Stimulated activated CD8-positive, alpha-beta memory T cell treated with anti-CD3 and anti-CD28 coated beads, Interleukin-7, amount 100 ng/mL, for 24 hours (primary cell): ENCODE results near the gene MAP3K5.
"Not testable (repeated sequence)": the region's sequence is repeated elsewhere in the genome, so short reads cannot be mapped to it uniquely, and the experiment has no call there.

ENCODE experiments used
- DNase-seq: peaks from one replicate; pipeline ENCODE4 v3.0.0-alpha.2; 2020; ENCODE audit warnings: low read depth

The MAP3K5 gene

DNA sequence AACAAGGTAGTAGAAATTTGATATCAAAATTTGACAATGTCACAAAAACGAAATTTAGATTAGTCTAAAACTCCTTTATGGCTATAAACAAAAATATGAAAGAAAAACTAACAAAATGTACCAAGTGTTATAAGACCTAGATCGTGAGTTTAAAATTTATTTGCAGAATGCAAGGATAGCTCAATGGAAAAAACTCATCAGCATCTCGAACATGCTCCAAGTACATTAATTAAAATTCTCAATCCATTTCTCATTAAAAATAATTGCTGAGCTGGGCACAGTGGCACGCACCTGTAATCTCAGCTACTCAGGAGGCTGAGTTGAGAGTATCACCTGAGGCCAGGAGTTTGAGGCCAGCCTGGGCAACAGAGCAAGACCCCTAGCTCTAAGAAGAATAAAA is 70.8 kb downstream of the MAP3K5 start:
- DNase-seq: no peak

DNA sequence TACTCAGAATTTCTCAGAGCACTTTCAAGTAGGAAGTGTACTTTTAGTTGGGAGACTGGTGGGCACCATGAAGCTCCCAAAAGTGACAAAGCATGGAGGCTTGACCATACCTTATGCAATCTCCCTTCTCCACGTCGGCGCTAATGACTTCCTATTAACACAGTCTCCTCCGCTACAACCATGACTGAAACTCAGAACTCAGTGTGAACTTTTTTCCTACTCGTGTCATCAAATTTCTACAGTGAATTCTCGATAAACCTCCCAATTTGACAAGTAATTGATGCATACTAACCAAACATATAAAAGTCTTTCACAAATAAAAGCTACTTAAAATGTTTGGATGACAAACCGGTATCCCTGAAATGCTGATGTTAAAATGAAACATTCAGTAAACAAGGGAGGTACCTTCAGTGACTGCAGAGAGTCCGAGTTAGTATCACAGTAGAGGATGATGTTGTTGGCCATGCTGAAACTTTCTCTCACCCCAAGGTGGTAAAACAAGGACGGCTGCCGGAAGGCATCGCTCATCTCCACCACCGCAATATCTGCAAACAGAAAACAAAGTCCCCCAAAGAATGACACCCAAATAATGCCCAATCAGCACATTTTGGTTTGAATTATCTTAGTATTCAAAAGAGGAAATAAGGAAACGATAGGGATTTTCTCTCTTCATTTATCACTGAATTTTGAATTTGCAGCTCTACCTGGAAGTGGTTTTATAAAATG is 72.1 kb downstream of the MAP3K5 start:
- no peak for DNase-seq

DNA sequence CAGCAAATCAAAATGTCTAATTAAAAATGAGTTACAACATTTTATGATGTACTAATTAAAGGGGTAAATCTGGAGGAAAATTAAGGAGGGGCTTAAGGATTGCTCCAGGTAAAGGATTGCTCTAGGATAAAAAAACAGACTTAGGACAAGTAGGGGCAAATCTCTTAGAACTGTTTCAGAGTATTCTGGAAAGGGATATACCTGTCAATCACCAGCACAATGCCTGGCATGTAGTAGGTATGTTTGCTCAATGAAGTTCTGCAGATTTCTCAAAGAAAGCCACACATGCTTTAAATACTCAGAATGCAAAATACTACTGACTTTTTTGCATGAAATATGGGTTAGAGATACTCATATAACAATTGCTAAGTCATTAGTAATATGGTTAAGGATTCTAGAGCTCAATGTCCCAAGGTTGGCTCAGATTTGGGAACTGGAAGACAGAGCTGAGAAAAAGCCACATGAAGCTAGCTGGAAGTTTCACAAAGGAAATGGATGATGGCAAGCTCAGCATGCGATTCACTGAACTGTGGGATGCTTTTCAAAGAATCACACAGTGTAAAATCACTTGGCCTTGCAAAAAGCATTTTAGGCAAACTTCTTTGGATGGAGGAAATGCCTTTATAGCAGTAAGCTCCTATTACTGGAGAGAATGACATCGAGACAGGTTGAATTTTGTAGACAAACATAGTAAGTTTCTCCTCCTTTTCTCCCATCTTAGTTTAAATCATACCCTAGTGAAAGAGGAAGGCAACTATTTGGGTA is 72.8 kb downstream of the MAP3K5 start:
- no peak for DNase-seq

DNA sequence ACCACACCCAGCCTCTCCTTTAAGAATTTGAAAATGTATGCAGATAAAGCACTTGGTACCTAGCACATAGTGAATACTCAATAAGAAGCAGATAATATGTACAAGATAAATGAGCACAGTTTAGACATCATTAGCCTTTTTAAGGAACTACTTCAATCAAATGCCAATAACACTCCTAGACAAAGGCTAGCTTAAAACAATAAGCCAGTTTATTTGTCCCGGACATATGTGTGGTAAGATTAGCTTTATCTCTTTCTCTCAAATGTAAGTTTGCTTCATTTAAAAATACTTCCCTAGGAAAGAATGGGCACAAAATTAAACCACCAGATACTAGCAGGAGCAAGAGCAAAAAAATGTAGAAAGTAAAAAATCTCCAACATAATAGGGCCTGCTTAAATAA is 73.8 kb downstream of the MAP3K5 start:
- DNase-seq: no peak

DNA sequence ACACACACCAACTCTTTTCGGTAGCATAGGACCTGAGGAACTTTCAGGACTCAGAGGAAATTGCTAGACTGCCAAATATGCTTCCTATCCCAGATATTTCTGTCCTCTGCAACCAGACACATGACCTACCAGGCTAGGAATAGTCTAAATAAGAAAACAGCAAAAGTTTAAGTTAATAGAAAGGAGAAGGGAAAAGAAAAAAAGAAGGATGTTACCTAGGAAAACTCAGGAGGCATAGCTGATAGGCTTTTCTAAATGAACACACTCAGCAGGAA is 74.6 kb downstream of the MAP3K5 start:
- no peak for DNase-seq

DNA sequence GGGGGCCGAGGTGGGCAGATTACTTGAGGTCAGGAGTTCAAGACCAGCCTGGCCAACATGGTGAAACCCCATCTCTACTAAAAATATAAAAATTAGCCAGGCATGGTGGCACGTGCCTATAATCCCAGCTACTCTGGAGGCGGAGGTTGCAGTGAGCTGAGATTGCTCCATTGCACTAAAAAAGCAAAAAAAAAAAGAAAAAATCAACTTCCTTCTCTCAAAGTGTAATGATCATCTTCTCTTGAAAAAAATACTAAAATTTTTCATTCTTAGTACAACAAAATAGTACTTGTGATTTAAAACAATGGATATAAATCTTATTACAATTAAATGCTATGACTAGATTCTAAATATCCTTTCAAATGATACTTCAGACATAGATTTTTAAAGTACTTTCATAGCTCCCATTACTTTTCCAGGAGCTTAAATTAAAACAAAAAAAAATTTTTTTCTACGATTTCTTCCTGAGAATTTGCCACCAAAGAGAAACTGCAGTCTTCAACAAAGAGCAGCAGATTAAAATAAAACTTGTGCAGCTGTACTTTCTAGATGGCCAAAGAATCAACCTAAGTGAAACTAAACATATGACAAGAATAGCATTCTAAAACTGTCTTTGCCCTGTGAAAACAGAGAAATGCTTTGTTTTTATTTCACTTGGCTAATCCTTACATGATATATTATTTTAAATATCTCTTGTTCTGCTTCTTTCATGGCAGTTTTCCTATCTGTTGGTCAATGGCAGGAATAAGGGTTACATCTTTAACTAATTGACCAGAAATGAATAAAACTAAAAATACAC is 75.2 kb downstream of the MAP3K5 start:
- DNase-seq: no peak

DNA sequence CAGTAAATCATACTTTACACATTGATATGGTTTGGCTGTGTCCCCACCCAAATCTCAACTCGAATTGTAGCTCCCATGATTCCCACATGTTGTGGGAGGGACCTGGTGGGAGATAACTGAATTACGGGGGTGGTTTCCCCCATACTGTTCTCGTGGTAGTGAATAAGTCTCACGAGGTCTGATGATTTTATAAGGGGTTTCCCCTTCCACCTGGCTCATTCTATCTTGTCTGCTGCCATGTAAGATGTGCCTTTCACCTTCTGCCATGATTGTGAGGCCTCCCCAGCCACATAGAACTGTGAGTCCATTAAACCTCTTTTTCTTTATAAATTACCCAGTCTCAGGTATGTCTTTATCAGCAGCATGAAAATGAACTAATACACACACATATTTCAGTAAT is 79.6 kb downstream of the MAP3K5 start:
- not testable (repeated sequence) for DNase-seq

DNA sequence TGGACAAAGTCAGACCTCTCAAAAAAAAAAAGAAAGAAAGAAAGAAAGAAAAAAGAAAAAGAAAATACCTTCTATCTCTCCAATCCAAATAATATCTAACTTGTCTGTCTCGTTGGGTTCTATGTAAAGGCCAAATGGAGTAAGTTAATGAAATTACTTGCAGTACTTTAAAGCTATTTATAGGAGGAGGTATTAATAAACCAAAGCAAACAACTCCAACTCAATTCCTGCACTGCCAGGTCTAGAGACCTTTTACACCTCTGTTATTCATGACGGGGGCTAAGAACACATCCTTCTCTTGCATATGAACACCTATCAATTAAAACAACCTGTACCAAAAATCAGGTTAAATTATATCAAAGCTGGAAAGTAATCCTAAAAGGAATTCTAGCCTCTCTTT is 80.6 kb downstream of the MAP3K5 start:
- no peak for DNase-seq

DNA sequence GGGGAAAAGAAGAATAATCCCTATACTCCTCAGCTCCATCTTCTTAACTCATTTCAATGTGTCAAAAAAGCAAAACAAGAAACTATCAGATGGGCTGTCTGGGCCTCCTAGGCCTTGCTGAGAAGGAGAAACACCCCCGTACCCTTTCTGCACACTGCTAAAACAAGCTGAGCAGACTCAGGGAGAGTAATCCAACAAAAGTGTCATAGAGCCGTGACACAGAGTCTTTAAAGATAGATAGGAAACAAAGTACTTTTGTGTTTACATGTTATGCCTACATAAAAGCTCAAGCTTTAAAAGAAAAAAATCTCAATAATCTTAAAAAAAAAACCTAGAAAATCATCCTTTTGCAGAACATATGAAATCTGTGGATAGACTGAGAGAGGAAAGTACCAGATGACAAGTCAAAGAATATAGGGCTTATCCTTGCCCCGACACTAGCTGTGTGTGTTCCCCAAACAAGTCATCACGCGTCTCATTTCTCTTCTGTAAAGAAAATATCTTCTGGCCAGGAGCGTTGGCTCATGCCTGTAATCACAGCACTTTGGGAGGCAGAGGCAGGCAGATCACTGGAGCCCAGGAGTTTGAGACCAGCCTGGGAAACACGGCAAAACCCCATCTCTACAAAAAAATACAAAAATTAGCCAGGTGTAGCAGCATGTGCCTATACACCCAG is 81.3 kb downstream of the MAP3K5 start:
- DNase-seq: no peak

DNA sequence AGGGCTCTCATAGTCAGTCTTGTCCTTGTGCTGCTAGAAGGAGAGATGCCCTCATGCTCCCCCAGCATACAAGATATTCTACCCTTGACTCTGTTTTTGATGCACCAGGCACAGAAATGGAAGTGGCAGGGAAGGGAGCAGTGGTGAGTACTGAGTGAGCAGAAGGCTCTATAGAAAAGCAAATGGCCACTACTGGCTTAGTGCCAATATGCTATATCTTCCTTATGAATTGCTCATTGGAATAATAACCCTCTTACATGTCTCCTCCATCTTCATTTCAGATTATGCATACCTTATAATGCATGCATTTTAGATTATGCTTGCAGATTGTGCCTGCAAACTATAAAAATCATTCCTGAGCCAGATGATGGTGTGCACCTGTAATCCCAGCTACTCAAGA is 82.8 kb downstream of the MAP3K5 start:
- DNase-seq: no peak

DNA sequence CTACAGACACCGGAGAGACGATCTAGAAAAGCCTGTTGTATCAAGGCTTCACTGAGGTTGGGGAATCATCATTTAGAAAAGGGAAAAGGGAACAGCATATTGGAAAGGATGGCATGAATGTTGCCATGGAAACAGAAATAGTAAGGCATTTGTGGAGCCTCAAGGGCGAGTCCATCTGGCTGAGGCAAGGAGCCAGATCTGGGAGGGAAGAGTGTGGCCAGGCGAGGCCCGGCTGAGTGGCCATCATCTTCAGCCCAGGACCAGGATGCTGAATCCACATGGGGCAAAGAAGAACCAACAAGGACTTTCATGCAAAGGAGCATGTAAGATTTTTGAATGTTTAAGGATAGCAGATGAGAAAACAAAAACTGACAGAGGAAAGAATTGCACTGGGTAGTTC is 85.8 kb downstream of the MAP3K5 start:
- DNase-seq: no peak

DNA sequence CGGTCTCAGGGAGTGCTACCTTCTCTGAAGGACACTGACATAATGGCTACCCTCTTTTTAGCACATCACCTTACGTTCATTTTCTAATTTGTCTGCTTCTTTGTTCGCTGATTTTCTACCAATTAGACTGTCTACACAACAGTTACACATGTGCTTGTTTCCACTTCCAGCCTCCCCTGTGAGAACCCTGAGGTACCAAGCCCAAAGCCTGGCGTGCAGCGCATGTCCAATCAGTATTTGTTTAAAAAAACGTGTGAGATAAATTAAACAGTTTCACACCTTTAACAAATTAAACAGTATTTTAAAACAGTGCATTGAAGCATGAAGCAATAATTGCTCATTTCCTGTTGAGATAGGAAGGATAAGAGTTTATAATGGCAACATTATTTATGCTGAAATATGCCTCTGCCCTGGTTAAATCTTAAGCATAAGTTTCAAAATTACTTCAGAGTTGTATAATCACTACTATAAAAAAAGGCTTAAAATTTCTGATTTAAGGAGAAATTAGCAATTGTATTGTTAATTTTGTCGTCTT is 88.9 kb downstream of the MAP3K5 start:
- no peak for DNase-seq

DNA sequence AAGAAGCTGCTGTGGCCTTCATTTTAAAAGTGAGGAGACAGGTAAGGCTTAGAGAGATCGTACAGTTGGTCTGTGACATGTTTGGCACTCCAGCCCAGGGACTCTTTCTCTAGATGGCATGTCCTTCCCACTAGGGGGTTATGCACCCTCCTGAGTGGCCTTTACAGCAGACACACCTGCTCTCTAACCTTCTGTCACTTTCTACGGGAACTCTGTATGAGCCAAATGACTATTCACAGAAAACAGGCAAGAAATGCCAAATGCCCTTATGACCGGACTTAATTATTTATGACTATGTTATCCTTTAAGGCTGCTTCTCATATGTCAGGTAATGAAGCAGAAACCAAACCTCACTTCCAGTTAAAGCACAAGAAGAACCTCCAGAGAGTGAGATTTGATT is 91.2 kb downstream of the MAP3K5 start:
- no peak for DNase-seq

DNA sequence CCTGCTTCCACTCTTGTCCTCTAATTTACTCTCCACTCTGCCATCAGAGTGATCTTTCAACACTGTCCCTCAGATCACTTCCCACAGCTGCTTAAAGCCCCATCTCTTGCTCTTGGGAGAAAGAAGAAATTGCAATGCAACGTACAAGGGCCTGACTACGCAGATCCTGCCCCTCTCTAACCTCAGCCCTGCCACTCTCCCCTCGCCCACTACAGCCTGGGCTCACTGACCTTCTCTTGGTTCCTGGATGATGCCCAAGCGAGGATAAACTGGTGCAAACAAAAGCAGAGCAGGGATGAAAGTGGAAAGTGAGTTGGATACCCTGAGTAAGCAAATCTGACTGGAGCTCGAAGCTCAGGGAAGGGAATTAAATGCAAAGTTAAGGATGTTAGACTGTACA is 92.9 kb downstream of the MAP3K5 start:
- no peak for DNase-seq

DNA sequence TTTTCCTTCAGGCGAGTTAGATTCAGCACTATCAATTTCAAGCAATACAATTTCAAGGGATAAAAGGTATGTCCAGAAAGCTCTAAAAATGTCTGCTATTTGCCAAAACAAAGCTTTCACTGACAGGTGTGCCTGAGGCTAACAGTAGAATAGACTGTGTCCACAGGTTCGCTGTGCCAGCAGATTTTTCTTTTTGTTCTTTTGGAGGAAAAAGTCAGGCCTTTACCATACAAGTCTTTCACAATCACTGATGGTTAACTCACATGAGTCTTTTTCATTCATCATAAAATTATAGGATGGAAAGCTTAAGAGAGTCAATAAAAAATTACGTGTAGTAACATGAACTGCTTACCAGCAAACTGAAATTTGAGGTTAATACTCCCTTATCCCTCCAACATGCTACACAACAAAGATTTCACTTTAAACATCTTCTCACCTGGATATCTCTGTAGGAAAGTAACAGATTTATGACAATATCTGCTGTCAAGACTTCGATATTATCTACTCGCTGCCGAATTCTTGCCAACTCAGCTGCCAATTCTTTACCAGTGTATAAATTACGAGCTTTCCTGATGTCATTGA is 95.4 kb downstream of the MAP3K5 start:
- DNase-seq: no peak

DNA sequence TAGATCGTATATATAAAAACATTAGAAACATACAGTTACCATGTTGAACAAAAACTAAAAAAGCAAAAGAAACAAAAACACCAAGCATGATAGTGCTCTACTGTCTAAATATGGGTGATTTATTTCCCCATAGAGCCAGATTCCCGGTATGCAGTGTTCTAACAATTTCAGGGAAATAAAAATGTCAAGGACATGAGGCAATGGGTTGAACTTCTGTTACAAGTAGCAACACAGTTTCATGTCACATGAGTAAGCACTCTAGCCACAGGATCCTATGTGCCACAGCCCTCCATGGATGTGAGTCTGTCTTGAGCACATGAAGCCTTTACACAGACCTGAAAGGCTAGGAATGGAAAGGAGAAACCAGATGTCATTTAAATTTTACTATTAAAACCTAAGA is 96.0 kb downstream of the MAP3K5 start:
- no peak for DNase-seq

DNA sequence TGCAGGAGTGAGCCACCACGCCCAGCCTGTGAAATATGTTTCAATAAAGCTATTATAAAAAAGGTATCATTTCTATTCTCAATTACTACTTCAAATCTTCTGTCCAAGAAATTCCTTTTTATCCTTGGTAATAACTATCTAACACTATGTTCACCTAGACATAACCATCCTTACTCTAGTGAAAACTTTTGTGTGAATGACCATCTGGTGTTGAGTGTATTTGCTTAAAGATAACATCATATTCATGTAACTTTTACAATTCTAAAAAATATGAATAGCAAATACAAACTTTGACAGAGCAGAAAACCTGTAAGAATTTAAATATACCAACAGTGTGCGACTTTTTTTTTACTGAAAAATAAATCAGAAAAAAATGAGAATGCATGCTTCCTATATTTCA is 96.9 kb downstream of the MAP3K5 start:
- DNase-seq: no peak

DNA sequence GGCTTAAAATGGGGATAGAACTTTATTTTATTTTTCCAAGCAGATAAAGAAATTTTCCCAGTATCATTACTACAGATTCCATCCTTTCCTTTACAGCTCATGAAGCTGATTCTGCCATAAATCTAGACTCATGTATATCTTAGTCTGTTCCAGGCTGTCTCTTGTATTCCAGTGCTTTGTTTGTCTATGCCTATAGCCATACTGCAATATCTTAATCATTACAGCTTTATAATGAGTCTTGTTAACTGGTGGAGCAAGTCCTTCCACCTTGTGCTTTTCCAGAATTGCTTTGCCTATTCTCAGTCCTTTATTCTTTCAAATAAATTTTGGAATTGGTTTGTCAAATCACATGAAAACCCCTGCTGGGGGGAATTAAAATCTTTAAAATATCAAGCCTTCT is 99.2 kb downstream of the MAP3K5 start:
- no peak for DNase-seq

DNA sequence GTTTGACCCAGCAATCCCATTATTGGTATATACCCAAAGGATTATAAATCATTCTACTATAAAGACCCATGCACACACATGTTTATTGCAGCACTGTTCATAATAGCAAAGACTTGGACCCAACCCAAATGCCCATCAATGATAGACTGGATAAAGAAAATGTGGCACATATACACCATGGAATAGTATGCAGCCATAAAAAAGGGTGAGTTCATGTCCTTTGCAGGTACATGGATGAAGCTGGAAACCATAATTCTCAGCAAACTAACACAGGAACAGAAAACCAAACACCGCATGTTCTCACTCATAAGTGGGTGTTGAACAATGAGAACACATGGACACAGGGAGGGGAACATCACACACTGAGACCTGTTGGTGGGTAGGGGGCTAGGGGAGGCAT is 104.4 kb downstream of the MAP3K5 start:
- not testable (repeated sequence) for DNase-seq

DNA sequence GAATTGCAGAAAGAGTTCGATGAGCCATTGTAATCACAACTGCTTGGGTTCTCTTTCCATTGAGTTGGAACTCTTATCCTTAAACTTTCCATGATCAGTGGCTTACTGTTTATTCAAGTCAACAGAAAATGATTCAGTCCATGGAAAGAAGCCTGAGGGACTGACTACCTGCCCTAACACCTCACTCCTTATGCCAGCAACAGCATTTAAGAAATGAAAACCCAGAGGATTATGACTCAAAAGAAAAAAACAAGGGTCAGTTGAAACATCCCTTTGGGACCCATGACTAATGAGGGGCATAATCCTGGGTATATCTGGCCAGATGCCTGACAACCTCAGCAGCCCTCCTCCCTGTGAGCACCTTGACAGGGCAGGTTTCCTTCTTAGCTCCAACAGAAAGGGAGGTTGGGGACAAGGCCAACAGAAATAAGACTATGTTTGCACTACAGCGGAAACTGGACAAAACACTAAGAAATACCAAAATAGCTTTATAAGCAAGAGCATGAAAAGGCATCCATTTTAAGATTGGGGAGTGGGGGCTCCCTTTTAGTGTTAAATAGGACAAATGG is 106.7 kb downstream of the MAP3K5 start:
- DNase-seq: no peak

DNA sequence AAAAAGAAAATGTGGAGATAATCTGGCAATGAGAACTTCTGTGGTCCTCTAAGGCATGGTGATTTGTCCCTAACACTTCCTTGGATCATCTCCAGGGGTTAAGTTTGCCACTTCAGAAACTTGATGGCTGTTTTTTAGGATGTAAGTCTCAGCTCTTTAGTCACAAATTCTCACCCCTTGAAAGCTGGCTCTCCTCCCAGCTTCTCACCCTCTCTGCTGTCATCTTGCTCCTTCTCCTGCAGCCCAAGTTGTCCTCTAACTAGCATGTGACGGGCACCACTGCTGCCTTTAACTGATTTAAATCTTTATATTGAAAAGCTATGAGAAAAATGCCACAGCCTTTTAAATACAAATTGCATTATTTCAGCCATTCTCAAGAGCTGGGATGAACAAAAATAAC is 107.8 kb downstream of the MAP3K5 start:
- DNase-seq: no peak
